Measurements from ENCODE around the gene IQCN.

The IQCN gene

GRCh38 chr19:18264137-18264854, 10.0 kb downstream of the IQCN start:
- DNase-seq, result no peak

DNA sequence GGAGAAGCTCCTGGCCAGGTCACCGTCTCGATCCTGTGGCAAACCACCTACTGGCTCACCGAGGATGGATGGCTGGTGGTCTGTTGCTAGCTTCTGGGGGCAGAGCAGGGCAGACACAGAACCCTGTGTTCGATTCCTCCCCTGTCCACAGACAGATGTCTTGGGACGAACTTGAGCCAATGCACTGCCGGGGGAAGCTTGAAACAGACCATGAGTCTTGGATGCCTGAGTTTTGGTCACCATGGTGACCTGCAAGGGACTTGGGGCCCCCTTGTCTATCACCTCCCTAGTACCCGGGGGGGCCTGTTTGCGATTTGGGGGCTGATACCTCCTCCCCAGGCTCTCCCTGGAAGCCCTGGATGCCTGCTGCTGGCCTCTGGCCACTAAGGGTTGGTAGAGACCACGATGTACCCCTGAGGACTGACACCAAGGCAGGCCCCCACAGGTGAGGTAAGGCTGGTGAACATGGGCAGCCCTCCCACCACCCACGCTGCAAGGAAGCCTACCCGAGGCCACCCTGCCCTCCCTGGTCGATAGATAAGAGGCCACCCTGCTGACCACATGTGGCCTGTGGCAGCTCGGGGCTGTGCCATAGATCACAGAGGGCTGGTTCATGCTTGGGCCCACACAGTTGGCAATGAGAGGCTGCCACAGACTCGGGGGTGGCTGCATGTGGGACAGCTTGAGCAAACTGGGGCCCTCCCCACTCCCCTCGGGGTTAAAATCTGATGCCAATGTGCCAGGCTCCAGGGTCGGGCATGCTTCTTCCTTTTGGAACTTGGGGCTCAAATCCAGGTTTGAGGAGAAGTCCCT, 10.7 kb downstream of the IQCN start:
- DNase-seq, result no peak

- no peak for DNase-seq
Measured at GRCh38 chr19:18262917-18263316, 11.3 kb downstream of the IQCN start.

DNA sequence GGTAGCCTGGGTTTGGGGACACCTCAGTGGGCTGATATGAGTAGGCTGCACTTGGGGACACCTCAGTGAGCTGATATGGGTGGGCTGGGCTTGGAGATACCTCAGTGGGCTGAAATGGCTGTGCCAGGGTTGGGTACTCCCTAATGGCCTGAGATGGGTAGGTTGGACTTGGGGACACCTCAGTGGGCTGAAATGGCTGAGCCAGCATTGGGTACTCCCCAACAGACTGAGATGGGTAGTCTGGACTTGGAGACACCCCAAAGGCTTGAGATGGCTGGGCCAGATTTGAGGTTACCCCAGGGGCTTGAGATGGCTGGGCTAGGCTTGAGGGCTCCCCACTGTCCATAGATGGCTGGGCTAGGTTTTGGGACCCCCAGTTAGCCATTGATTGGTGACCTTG, 12.1 kb downstream of the IQCN start:
- DNase-seq, result no peak

- DNase-seq, result no peak
Measured at GRCh38 chr19:18261474-18261873, 12.8 kb downstream of the IQCN start.

- no peak for DNase-seq
Measured at GRCh38 chr19:18259893-18260292, 14.4 kb downstream of the IQCN start.

DNA sequence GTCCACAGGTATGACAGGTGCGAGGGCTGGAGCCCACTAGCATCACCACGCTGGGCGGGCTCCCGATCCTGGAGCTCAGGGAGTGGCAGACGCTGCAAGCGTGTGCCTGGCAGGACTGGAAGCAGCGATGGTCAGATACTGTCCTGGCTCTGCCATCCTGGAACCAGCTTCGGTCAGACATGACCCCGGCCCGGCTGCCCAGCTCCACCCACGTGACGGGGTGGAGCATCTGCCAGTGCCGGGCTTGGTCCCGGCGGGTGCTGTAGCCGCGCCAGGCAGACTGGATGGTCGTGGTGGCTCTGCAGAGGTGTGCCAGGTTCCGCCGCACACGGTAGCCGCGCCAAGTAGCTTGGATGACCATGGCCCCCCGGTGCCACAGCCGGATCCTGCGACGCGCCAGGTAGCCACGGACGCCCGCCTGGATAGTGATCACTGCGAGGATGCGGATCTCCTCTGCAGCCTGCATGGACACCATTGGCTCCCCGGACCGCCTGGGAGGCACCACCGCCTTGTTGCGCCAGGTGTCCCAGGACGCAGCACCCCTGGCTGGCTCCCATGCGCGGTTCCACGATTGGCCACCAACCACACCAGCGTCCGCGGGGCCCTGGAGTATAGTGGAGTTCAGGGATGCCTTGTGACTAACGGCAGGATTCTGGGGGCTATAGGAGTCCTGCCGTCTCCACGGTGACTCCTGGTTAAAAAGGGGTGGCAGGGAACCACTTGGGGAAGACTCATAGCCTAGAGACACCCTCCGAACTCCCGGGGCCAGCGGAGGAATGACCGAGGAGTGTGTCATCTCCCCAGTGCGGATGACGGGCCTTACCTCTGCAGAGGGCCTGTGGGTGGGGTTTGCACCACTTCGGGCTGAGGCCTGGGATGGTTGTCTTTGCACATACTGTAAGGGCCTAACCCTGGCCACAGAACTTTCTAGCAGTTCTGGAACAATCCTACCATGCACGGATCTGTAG, 16.5 kb downstream of the IQCN start:
- DNase-seq, result no peak

DNA sequence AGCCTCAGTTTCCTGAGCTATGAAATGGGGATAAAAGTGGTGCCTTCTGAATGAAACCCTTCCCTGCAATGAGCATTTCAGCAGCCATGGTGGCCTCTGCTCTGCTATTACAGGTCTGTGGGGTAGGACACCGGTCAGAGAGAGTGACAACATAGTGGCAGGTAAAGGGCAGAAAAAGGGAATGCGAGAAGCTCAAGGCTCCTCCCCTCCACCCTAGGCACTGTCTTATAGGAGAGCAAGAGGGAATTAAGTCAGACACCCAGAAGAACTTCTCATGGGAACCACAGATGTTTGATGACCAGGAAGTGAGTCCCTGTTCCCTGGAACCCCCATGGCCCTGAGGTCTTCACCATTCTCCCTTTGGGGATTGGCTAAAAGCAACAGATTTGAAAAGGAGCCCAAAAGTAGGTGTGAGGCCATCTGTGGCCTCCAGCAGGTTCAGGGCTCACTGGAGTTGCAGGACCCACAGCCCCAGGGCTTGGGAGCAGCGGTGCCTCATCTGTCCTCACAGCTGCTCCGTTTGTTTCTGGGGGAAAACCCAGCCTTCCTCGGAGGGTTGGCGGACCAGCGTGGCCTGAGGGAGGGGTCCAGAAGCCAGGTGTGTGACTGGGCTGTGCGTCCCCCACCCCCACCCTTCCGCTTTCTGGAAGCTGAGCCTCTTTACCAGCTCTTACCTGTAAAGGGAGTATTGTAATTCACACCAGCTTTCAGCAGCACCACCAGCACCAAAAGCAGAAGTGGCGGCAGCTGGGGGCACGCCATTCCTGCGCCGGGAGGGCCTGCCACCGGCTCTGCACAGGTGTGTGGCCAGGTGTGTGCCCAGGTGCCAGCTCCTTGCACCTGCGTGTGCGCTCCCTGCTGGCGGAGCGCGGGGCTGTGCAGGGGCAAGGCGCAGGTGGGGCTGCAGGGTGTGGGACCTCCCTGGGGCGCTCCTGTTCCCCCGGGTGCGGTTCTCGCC, 19.4 kb downstream of the IQCN start:
- no peak for DNase-seq

- DNase-seq, result no peak
Measured at GRCh38 chr19:18253716-18254115, 20.5 kb downstream of the IQCN start.

GRCh38 chr19:18253130-18253529, 21.1 kb downstream of the IQCN start:
- DNase-seq, result no peak

GRCh38 chr19:18252370-18252717, 21.9 kb downstream of the IQCN start:
- DNase-seq, result no peak

GRCh38 chr19:18251587-18252369, 22.5 kb downstream of the IQCN start:
- DNase-seq, result no peak

- no peak for DNase-seq
Measured at GRCh38 chr19:18249834-18250233, 24.4 kb downstream of the IQCN start.

DNA sequence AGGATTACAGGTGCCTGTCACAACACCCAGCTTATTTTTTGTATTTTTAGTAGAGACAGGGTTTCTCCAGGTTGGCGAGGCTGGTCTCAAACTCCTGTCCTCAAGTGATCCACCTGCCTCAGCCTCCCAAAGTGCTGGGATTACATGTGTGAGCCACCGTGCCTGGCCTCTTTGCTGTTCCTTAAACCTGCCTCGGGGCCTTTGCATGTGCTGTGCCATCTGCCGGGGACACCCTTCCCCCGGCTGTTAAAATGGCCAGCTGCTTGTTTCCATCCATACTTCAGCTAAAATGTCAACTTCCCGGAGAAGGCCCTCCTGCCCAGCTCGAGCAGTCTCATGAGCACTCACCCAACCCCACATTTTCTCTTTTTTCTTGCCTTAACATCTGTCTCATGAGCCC, 29.0 kb downstream of the IQCN start:
- no peak for DNase-seq

GRCh38 chr19:18239303-18239702, 34.9 kb downstream of the IQCN start:
- DNase-seq, result no peak

GRCh38 chr19:18234194-18234593, 40.1 kb downstream of the IQCN start:
- no peak for DNase-seq

GRCh38 chr19:18233224-18233825, 40.9 kb downstream of the IQCN start:
- DNase-seq, result no peak

DNA sequence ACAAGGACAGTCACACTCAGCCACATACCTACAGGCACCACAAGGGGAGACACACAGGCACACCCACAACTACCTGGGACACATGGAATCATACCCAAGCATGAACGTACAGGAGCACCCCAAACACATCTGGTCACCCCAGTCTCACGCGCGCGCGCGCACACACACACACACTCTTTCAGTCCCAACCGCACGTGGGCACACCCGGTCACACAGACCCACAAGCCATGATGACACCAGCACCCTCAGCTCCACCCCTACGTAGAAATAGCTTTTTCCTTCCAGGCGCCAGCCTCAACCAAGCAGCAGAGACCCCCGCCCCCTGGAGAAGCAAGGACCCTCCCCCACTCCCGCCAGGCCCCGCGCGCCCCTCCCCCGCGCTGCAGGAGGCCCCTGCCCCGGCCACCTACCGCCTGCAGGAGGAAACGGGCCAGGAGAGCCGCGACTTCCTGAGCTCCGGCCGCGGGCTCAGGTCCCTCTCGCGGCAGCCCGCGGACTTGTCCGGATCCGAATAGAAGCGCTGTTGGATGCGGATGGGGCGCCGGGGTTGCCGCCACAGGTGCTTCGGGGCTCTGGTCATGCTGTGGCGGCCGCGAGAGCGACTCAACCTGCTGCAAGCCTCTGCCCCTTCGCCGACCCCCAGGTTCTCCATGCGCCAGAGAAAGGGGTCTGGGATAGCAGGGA, 41.6 kb downstream of the IQCN start:
- no peak for DNase-seq

GRCh38 chr19:18231775-18232174, 42.5 kb downstream of the IQCN start:
- no peak for DNase-seq
